ENCODE measurements around the gene CD2AP.

GRCh38 chr6:47599512-47599911 lies 121.9 kb downstream of the CD2AP start:
- no peak for TF ChIP-seq CTCF (IDR thresholded peaks at IDR 0.05)
- TF ChIP-seq POLR2AphosphoS5 (IDR thresholded peaks at IDR 0.05), result no peak
- no peak for TF ChIP-seq EP300 (IDR thresholded peaks at IDR 0.05)
- TF ChIP-seq POLR2A (IDR thresholded peaks at IDR 0.05), result no peak

Data from sigmoid colon (tissue), 4 donors.